Measurements from ENCODE around the gene MCTP1. TPM values are rescaled to one million over a fixed set of nuclear protein-coding genes. Genes with fewer than 3 reads are reported as not detected.

The MCTP1 gene
- polyA plus RNA-seq, 3 donors, result 34.4 to 72.9 (median 55.5) TPM

DNA sequence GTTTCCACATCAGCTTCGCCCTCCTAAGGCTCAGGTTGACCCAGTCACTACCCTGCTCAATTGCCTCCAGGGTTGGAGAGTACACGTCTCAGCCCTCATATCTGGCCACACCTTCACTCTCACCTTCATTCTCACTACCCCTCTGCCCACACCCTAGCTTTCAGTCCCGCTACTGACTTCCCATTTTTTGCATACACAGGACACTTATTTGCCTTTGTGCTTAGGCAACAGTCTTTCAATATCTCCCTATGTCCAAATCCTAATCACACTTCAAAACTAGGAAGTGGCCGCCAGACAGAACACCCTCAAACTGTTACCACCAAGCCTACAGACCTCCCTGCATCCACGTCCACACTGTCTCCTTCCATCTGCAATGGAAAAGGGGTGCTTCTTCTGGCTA lies 10.9 kb downstream of the MCTP1 start:
- H3K27ac Mint-ChIP-seq, result peak overlapping the region in 5 of 7 donors; percentile 2 to 85 (median 43)
- peak overlapping the region in 1 of 2 donors; percentile 52 for H3K4me3 Mint-ChIP-seq
- H2AFZ ChIP-seq (ENCODE audit: insufficient read depth, low read depth, low read length, poor library complexity, severe bottlenecking), result no peak overlapping the region

DNA sequence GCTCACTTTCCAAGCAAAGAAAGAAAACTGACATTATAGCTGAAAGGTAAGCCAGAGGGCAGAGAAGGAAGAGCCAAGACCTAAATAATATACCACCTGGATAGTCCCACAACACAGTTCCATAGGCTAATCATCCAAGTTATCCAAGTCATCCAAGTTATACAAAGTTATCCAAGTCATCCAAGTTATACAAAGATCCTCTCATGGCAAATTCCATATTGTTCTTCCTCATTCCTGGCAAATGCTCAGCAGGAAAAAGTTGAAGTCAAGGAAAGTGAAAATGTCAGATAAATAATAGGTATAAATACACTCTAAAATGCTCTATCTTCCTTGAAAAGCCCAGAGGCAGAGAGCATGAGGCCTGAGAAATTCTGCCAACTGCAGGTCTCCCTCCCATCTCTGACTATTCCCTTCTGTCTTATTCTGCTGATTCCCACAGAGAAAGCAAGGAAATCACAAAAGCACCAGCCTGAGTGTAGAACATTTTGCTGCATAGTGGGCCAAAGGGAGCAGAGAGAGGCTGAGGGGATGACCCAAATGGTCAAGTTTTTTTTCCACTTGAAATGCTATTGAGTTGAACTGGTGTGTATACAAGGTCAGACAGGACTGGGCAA lies 12.5 kb downstream of the MCTP1 start:
- DNase-seq, result no peak
- Mint-ChIP-seq H3K36me3 (no peaks in the 10 kb centered on the region), H3K27ac (no peak overlapping the region), H3K4me1 (peaks cover 14% of the 10 kb centered on the region), H3K27me3 (ENCODE audit: low read depth in 3 of 3) (peaks cover 0 to 14% (median 1%) of the 10 kb centered on the region in 3 donors), H3K4me3 (no peak overlapping the region), H3K9me3 (peaks cover 0 to 2% (median 0%) of the 10 kb centered on the region in 7 donors)
- H3K4me3 ChIP-seq (replicated peaks in 1 of 3; ENCODE audit: low read depth in 2 of 3, low read length in 3 of 3), result no peak overlapping the region
- no peaks in the 10 kb centered on the region for H3K79me2 ChIP-seq (ENCODE audit: insufficient read depth, low read length)
- H4K20me1 ChIP-seq (ENCODE audit: insufficient read depth, low read length), result no peaks in the 10 kb centered on the region
- H3K27me3 ChIP-seq (ENCODE audit: control insufficient read depth in 2 of 2, insufficient read depth in 2 of 2, low read length in 2 of 2), result peaks cover 0 to 4% of the 10 kb centered on the region in 2 donors
- no peak overlapping the region for H3K9ac ChIP-seq (ENCODE audit: insufficient read depth, low read length, poor library complexity, severe bottlenecking)
- no peak overlapping the region for H2AFZ ChIP-seq (ENCODE audit: insufficient read depth, low read depth, low read length, poor library complexity, severe bottlenecking)
- no peak overlapping the region for H3K27ac ChIP-seq (ENCODE audit: low read depth in 1 of 2, low read length in 2 of 2)
- H3K9me3 ChIP-seq (replicated peaks in 1 of 2; ENCODE audit: control insufficient read depth in 1 of 2, insufficient read depth in 1 of 2, low read length in 2 of 2), result no peaks in the 10 kb centered on the region
- H3K36me3 ChIP-seq (replicated peaks in 1 of 2; ENCODE audit: control insufficient read depth in 1 of 2, insufficient read depth in 2 of 2, low read length in 2 of 2), result no peaks in the 10 kb centered on the region
- intact Hi-C loops (cut with micrococcal nuclease), result no loop called here
- H3K4me1 ChIP-seq (ENCODE audit: control insufficient read depth in 1 of 2, insufficient read depth in 2 of 2, low read length in 2 of 2), result peaks cover 10 to 14% of the 10 kb centered on the region in 2 donors
- H3K4me2 ChIP-seq (replicated peaks; ENCODE audit: extremely low read depth, low read length, poor library complexity, severe bottlenecking), result no peak overlapping the region
- TF ChIP-seq, protein P1, sequence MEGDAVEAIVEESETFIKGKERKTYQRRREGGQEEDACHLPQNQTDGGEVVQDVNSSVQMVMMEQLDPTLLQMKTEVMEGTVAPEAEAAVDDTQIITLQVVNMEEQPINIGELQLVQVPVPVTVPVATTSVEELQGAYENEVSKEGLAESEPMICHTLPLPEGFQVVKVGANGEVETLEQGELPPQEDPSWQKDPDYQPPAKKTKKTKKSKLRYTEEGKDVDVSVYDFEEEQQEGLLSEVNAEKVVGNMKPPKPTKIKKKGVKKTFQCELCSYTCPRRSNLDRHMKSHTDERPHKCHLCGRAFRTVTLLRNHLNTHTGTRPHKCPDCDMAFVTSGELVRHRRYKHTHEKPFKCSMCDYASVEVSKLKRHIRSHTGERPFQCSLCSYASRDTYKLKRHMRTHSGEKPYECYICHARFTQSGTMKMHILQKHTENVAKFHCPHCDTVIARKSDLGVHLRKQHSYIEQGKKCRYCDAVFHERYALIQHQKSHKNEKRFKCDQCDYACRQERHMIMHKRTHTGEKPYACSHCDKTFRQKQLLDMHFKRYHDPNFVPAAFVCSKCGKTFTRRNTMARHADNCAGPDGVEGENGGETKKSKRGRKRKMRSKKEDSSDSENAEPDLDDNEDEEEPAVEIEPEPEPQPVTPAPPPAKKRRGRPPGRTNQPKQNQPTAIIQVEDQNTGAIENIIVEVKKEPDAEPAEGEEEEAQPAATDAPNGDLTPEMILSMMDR (IDR thresholded peaks at IDR 0.05), result no peak

More for the DNA sequence above, 10.9 kb downstream of the MCTP1 start:
- H3K4me1 ChIP-seq (ENCODE audit: control insufficient read depth in 1 of 2, insufficient read depth in 2 of 2, low read length in 2 of 2), result peaks cover 10 to 14% of the 10 kb centered on the region in 2 donors
- no peaks in the 10 kb centered on the region for H4K20me1 ChIP-seq (ENCODE audit: insufficient read depth, low read length)
- no peak overlapping the region for H3K4me2 ChIP-seq (replicated peaks; ENCODE audit: extremely low read depth, low read length, poor library complexity, severe bottlenecking)
- peaks cover 2 to 14% (median 5%) of the 10 kb centered on the region in 3 donors for H3K27me3 Mint-ChIP-seq (ENCODE audit: low read depth in 3 of 3)
- H3K27ac ChIP-seq (ENCODE audit: low read depth in 1 of 2, low read length in 2 of 2), result no peak overlapping the region
- intact Hi-C loops (cut with micrococcal nuclease), result no loop called here
- H3K36me3 Mint-ChIP-seq, result no peaks in the 10 kb centered on the region
- H3K4me3 ChIP-seq (replicated peaks in 1 of 3; ENCODE audit: low read depth in 2 of 3, low read length in 3 of 3), result no peak overlapping the region
- peak in 2 of 3 donors; percentile 30 to 51 for DNase-seq
- WGBS (ENCODE audit: insufficient coverage), result 21% methylated on average over 5 of the region's 5 CpGs
- peaks cover 0 to 2% of the 10 kb centered on the region in 2 donors for H3K27me3 ChIP-seq (ENCODE audit: control insufficient read depth in 2 of 2, insufficient read depth in 2 of 2, low read length in 2 of 2)
- H3K4me1 Mint-ChIP-seq, result peaks cover 14% of the 10 kb centered on the region
- TF ChIP-seq, protein P1 (IDR thresholded peaks at IDR 0.05), result no peak
- no peaks in the 10 kb centered on the region for H3K79me2 ChIP-seq (ENCODE audit: insufficient read depth, low read length)
- H3K36me3 ChIP-seq (replicated peaks in 1 of 2; ENCODE audit: control insufficient read depth in 1 of 2, insufficient read depth in 2 of 2, low read length in 2 of 2), result no peaks in the 10 kb centered on the region
- H3K9ac ChIP-seq (ENCODE audit: insufficient read depth, low read length, poor library complexity, severe bottlenecking), result no peak overlapping the region
- no peaks in the 10 kb centered on the region for H3K9me3 ChIP-seq (replicated peaks in 1 of 2; ENCODE audit: control insufficient read depth in 1 of 2, insufficient read depth in 1 of 2, low read length in 2 of 2)
- H3K9me3 Mint-ChIP-seq, result peaks cover 0 to 2% (median 0%) of the 10 kb centered on the region in 7 donors
